Lower leg skin (tissue), 3 donors: ENCODE data around the gene WASF1.

Experiments
- POLR2A ChIP-seq, 2 donors: fragments of 450-650 bp; IDR thresholded peaks; one replicate each; pipeline ENCODE4 v1.6.1; 2016 to 2017; ENCODE audit warnings: antibody characterized with exemption in 2 of 2, mild to moderate bottlenecking in 1 of 2, moderate library complexity in 1 of 2
- TF ChIP-seq, protein P1 (sequence below), 3 donors: fragments of 450-650 bp; IDR thresholded peaks; one replicate each; pipeline ENCODE4 v1.5.1; 2016; ENCODE audit warnings: antibody characterized with exemption in 3 of 3, mild to moderate bottlenecking in 3 of 3, moderate library complexity in 2 of 3

- TF ChIP-seq, protein P1, sequence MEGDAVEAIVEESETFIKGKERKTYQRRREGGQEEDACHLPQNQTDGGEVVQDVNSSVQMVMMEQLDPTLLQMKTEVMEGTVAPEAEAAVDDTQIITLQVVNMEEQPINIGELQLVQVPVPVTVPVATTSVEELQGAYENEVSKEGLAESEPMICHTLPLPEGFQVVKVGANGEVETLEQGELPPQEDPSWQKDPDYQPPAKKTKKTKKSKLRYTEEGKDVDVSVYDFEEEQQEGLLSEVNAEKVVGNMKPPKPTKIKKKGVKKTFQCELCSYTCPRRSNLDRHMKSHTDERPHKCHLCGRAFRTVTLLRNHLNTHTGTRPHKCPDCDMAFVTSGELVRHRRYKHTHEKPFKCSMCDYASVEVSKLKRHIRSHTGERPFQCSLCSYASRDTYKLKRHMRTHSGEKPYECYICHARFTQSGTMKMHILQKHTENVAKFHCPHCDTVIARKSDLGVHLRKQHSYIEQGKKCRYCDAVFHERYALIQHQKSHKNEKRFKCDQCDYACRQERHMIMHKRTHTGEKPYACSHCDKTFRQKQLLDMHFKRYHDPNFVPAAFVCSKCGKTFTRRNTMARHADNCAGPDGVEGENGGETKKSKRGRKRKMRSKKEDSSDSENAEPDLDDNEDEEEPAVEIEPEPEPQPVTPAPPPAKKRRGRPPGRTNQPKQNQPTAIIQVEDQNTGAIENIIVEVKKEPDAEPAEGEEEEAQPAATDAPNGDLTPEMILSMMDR (IDR thresholded peaks at IDR 0.05), result no peak
- no peak for TF ChIP-seq POLR2A (IDR thresholded peaks at IDR 0.05)
Measured at GRCh38 chr6:110067837-110068591, 111.5 kb downstream of the WASF1 start.
